LNCAP (cell line): ENCODE data around the gene TRAFD1.

Source experiments
- TF ChIP-seq, protein P1 (sequence below): fragments of 450-650 bp; IDR thresholded peaks from 2 replicates; pipeline ENCODE4 v1.5.1; 2017; ENCODE audit warnings: mild to moderate bottlenecking

Gene TRAFD1

DNA sequence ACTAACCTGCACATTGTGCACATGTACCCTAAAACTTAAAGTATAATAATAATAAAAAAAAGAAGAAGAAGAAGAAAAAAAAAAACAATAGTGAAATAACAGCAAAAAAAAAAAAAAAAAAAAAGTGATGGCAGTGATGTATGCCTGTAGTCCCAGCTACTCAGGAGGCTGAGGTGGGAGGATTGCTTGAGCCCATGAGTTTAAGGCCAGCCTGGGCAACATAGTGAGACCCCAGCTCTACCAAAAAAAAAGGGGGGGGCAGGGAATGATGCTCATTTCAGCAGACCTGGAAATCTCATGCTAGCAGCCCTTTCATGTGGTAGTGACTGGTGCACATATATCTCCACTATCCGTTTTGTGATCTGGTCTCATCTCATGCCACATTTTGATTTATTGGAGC is 20.8 kb downstream of the TRAFD1 start:
- TF ChIP-seq, protein P1, sequence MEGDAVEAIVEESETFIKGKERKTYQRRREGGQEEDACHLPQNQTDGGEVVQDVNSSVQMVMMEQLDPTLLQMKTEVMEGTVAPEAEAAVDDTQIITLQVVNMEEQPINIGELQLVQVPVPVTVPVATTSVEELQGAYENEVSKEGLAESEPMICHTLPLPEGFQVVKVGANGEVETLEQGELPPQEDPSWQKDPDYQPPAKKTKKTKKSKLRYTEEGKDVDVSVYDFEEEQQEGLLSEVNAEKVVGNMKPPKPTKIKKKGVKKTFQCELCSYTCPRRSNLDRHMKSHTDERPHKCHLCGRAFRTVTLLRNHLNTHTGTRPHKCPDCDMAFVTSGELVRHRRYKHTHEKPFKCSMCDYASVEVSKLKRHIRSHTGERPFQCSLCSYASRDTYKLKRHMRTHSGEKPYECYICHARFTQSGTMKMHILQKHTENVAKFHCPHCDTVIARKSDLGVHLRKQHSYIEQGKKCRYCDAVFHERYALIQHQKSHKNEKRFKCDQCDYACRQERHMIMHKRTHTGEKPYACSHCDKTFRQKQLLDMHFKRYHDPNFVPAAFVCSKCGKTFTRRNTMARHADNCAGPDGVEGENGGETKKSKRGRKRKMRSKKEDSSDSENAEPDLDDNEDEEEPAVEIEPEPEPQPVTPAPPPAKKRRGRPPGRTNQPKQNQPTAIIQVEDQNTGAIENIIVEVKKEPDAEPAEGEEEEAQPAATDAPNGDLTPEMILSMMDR = no peak

DNA sequence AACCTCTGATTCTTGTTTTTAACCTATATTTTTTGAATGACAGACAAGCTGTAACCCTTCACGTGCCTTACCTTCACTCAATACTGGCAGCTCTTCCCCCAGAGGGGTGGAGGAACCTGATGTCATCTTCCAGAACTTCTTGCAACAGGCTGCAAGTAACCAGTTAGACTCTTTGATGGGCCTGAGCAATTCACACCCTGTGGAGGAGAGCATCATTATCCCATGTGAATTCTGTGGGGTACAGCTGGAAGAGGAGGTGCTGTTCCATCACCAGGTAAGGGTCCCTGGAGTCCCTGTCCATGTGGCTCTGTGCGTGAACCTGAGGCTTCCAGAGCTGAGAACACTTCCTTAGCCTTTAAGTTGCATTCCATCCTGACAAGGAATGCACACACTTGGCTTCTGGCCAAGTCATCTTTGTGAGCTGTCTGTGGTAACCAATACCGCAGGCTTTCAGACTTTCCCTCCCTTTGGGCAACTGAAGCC is 22.7 kb downstream of the TRAFD1 start:
- TF ChIP-seq, protein P1 = no peak

DNA sequence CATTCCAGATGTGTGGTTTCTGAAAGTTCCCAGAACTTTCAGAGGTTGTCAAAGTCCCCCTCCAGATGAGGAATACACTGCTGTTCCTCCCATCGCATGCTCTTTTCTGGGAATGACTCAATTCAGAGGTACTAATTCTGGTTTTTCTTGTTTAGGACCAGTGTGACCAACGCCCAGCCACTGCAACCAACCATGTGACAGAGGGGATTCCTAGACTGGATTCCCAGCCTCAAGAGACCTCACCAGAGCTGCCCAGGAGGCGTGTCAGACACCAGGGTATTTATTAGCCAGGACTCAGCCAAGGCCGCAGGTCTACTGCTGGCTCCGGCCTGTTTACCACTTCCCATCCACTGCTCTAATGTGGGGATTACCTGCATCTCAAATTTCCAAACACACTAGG is 24.2 kb downstream of the TRAFD1 start:
- TF ChIP-seq, protein P1 = no peak

DNA sequence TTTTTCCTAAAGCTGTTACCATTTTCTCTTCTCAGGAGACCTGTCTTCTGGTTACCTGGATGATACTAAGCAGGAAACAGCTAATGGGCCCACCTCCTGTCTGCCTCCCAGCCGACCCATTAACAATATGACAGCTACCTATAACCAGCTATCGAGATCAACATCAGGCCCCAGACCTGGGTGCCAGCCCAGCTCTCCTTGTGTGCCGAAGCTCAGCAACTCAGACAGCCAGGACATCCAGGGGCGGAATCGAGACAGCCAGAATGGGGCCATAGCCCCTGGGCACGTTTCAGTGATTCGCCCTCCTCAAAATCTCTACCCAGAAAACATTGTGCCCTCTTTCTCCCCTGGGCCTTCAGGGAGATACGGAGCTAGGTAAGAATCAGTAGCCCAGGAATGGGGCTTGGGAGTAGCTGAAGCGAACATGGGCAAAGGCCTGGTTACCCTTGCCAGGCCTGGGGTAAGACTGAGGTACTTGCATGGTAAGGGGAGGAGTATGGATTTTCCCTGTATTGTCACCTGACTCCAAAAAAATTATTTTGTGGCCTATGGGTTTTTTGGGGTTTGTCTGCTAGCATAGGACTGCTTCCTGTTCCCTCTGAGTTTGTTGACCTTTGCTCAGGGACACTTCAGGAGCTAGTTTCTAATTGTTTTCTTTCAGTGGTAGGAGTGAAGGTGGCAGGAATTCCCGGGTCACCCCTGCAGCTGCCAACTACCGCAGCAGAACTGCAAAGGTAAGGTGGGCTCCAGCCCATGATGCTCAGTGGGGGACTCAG is 26.6 kb downstream of the TRAFD1 start:
- TF ChIP-seq, protein P1 = no peak

DNA sequence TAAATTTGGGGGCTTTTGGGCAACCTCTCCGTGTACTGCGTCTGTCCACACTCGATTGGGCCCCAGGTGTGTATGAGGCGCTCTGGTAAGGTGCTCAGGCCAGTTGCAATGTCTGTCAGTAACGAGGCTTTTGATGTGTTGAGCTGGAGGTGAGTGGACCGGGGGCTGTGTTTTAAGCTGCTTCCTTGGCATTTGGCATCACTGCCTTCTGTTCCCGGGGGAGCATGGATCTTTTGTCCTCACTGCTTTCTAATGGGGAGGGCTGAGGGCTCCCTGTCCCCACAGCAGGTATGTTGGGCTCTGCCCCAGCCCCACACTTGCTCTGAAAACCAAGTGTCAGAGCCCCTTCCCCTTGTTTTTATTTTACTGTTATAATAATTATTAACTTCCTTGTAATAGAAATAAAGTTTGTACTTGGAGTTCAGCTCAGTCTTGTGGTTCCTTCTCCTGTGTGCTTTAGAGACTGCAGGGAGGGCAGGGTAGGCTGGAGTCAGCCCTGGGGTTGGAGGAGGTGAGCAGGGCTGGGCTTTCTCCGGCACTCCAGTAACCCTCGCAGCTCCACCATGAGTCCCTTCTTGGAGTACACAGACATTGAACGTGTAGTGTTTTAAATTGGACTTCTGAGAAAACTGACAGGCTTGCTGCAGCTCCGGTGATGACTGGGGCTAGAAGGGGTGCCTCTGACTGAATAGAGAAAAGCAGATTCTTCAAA is 28.0 kb downstream of the TRAFD1 start:
- TF ChIP-seq, protein P1 = no peak

DNA sequence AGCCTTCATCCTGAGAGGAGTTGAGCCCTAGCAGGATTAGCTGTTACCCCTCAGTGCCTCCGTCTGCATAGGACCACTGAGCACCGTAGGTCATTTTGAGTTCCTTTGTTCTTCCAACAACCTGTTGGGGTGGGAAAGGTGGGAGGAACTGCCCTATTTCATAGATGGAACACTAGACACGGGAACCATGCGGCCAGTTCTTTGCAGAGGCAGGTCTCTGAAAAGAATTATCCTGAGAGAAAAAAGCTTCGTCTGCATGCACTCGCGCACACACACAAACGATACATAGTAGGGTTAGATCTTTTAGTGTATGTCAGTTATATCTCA is 28.5 kb downstream of the TRAFD1 start:
- TF ChIP-seq, protein P1 = no peak

DNA sequence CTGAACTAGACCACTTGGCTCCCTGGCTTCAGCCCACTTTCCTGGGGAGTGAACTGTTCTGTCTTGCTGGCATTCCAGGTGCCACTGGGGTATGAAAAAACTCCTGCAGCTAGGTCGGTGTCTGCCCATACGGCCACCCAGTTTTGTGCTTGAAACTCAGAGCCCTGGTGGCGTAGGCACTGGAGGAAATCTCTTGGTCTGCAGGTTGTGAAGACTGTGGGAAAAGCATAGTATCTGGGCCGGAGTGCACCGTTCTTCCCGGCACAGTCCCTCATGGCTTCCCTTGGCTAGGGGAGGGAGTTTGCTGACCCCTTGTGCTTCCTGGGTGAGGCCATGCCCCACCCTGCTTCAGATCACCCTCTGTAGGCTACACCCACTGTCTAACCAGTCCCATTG is 33.8 kb downstream of the TRAFD1 start:
- TF ChIP-seq, protein P1 = no peak
